ENCODE results near the gene KAT7.

The KAT7 gene

GRCh38 chr17:49874911-49875310 lies 86.4 kb downstream of the KAT7 start:
- Histone ChIP-seq H4K20me1 (ENCODE audit: insufficient read depth, low read length) (0 out of 2 replicates have a peak, but pooled peaks cover under 1% of the 10 kb centered on the region), H3K9ac (ENCODE audit: low read depth, low read length) (no peak overlapping the region), H3K9me3 (ENCODE audit: insufficient read depth, low read length, severe bottlenecking) (no peaks in the 10 kb centered on the region), H3K27ac (ENCODE audit: low read length) (no peak overlapping the region), H3K4me3 (ENCODE audit: low read depth in 1 of 2, low read length in 2 of 2) (no peak overlapping the region), H3K4me1 (ENCODE audit: insufficient read depth, low read length) (0 out of 2 replicates have a peak, but pooled peaks cover 3% of the 10 kb centered on the region), H2AFZ (ENCODE audit: low read depth, low read length) (no peak overlapping the region), H3K4me2 (ENCODE audit: insufficient read depth, low read length) (no peak overlapping the region), H3K79me2 (ENCODE audit: insufficient read depth, low read length) (no peaks in the 10 kb centered on the region), H3K36me3 (ENCODE audit: insufficient read depth, low read length) (no peaks in the 10 kb centered on the region), H3K27me3 (ENCODE audit: insufficient read depth, low read length, poor library complexity) (peaks cover 12% of the 10 kb centered on the region)
- ATAC-seq (ENCODE audit: insufficient read depth, low read depth) (no peak), DNase-seq (no peak)
- TF ChIP-seq EZH2 (IDR thresholded peaks at IDR 0.05; ENCODE audit: borderline replicate concordance, low read depth, low read length, severe bottlenecking), result no peak
- TF ChIP-seq CTCF (IDR thresholded peaks at IDR 0.05; ENCODE audit: borderline replicate concordance, extremely low read depth, low read length, poor library complexity, severe bottlenecking), result no peak

GRCh38 chr17:49875685-49876084 lies 87.2 kb downstream of the KAT7 start:
- Histone ChIP-seq H3K9me3 (ENCODE audit: insufficient read depth, low read length, severe bottlenecking) (no peaks in the 10 kb centered on the region), H3K9ac (ENCODE audit: low read depth, low read length) (no peak overlapping the region), H3K27ac (ENCODE audit: low read length) (no peak overlapping the region), H3K27me3 (ENCODE audit: insufficient read depth, low read length, poor library complexity) (peaks cover 16% of the 10 kb centered on the region), H3K36me3 (ENCODE audit: insufficient read depth, low read length) (no peaks in the 10 kb centered on the region), H4K20me1 (ENCODE audit: insufficient read depth, low read length) (no peaks in the 10 kb centered on the region), H3K4me2 (ENCODE audit: insufficient read depth, low read length) (no peak overlapping the region), H2AFZ (ENCODE audit: low read depth, low read length) (no peak overlapping the region), H3K4me1 (ENCODE audit: insufficient read depth, low read length) (0 out of 2 replicates have a peak, but pooled peaks cover 3% of the 10 kb centered on the region), H3K4me3 (ENCODE audit: low read depth in 1 of 2, low read length in 2 of 2) (no peak overlapping the region), H3K79me2 (ENCODE audit: insufficient read depth, low read length) (no peaks in the 10 kb centered on the region)
- DNase-seq (no peak), ATAC-seq (ENCODE audit: insufficient read depth, low read depth) (no peak)
- TF ChIP-seq CTCF (IDR thresholded peaks at IDR 0.05; ENCODE audit: borderline replicate concordance, extremely low read depth, low read length, poor library complexity, severe bottlenecking) (no peak), EZH2 (IDR thresholded peaks at IDR 0.05; ENCODE audit: borderline replicate concordance, low read depth, low read length, severe bottlenecking) (no peak)

GRCh38 chr17:49878931-49879904 lies 90.7 kb downstream of the KAT7 start:
- Histone ChIP-seq H3K79me2 (ENCODE audit: insufficient read depth, low read length) (no peaks in the 10 kb centered on the region), H3K4me1 (ENCODE audit: insufficient read depth, low read length) (no peaks in the 10 kb centered on the region), H3K27ac (ENCODE audit: low read length) (no peak overlapping the region), H3K36me3 (ENCODE audit: insufficient read depth, low read length) (no peaks in the 10 kb centered on the region), H3K4me2 (ENCODE audit: insufficient read depth, low read length) (no peak overlapping the region), H3K9ac (ENCODE audit: low read depth, low read length) (no peak overlapping the region), H2AFZ (ENCODE audit: low read depth, low read length) (no peak overlapping the region), H3K9me3 (ENCODE audit: insufficient read depth, low read length, severe bottlenecking) (no peaks in the 10 kb centered on the region), H3K4me3 (ENCODE audit: low read depth in 1 of 2, low read length in 2 of 2) (no peak overlapping the region), H3K27me3 (ENCODE audit: insufficient read depth, low read length, poor library complexity) (peaks cover 38% of the 10 kb centered on the region), H4K20me1 (ENCODE audit: insufficient read depth, low read length) (no peaks in the 10 kb centered on the region)
- no peak for DNase-seq
- no peak for ATAC-seq (ENCODE audit: insufficient read depth, low read depth)
- no peak for TF ChIP-seq CTCF (IDR thresholded peaks at IDR 0.05; ENCODE audit: borderline replicate concordance, extremely low read depth, low read length, poor library complexity, severe bottlenecking)
- TF ChIP-seq EZH2 (IDR thresholded peaks at IDR 0.05; ENCODE audit: borderline replicate concordance, low read depth, low read length, severe bottlenecking), result no peak

All from DND-41 (cell line).